ENCODE measurements around the gene NEK11. TPM values are rescaled to one million over a fixed set of nuclear protein-coding genes. Genes with fewer than 3 reads are reported as not detected.
"Not testable (repeated sequence)": the region's sequence is repeated elsewhere in the genome, so short reads cannot be mapped to it uniquely, and the experiment has no call there.

The NEK11 gene
- total RNA-seq, 1 donor = 10.4 TPM

- no peak overlapping the region for H3K4me3 ChIP-seq (ENCODE audit: low read depth, low read length)
- TF ChIP-seq CTCF (IDR thresholded peaks at IDR 0.05; ENCODE audit: insufficient read depth, low read depth, low read length) = no peak
- peak; percentile 13 for DNase-seq (ENCODE audit: low read depth)
Observed at GRCh38 chr3:131350506-131350905, 323.8 kb downstream of the NEK11 start.

GRCh38 chr3:131353016-131353877 lies 326.6 kb downstream of the NEK11 start:
- TF ChIP-seq CTCF (IDR thresholded peaks at IDR 0.05; ENCODE audit: insufficient read depth, low read depth, low read length) = no peak
- no peak for DNase-seq (ENCODE audit: low read depth)
- H3K4me3 ChIP-seq (ENCODE audit: low read depth, low read length) = no peak overlapping the region

- TF ChIP-seq CTCF (IDR thresholded peaks at IDR 0.05; ENCODE audit: insufficient read depth, low read depth, low read length) = no peak
- DNase-seq (ENCODE audit: low read depth) = no peak
- H3K4me3 ChIP-seq (ENCODE audit: low read depth, low read length) = no peak overlapping the region
Observed at GRCh38 chr3:131353986-131354385, 327.3 kb downstream of the NEK11 start.

- H3K4me3 ChIP-seq (ENCODE audit: low read depth, low read length) = no peak overlapping the region
- peak; percentile 2 for DNase-seq (ENCODE audit: low read depth)
- no peak for TF ChIP-seq CTCF (IDR thresholded peaks at IDR 0.05; ENCODE audit: insufficient read depth, low read depth, low read length)
Observed at GRCh38 chr3:131356006-131356595, 329.4 kb downstream of the NEK11 start.

GRCh38 chr3:131357275-131357674 lies 330.6 kb downstream of the NEK11 start:
- no peak overlapping the region for H3K4me3 ChIP-seq (ENCODE audit: low read depth, low read length)
- DNase-seq (ENCODE audit: low read depth) = no peak
- TF ChIP-seq CTCF (IDR thresholded peaks at IDR 0.05; ENCODE audit: insufficient read depth, low read depth, low read length) = no peak

- no peak overlapping the region for H3K4me3 ChIP-seq (ENCODE audit: low read depth, low read length)
- DNase-seq (ENCODE audit: low read depth) = no peak
- no peak for TF ChIP-seq CTCF (IDR thresholded peaks at IDR 0.05; ENCODE audit: insufficient read depth, low read depth, low read length)
Observed at GRCh38 chr3:131360191-131360755, 333.6 kb downstream of the NEK11 start.

- not testable (repeated sequence) for DNase-seq (ENCODE audit: low read depth); H3K4me3 ChIP-seq (ENCODE audit: low read depth, low read length)
Observed at GRCh38 chr3:131361066-131361463, 334.4 kb downstream of the NEK11 start.
